ENCODE measurements around the gene SLC24A3.

GRCh38 chr20:19738951-19739350 is 526.5 kb downstream of the SLC24A3 start:
- no peak for TF ChIP-seq POLR2A (IDR thresholded peaks at IDR 0.05; ENCODE audit: extremely low read depth, insufficient read length)
- no peak for TF ChIP-seq CTCF (IDR thresholded peaks at IDR 0.05; ENCODE audit: low read depth, low read length)
- no peak for TF ChIP-seq MYC (IDR thresholded peaks at IDR 0.05; ENCODE audit: low read depth, low read length)

Measured in NB4 (cell line).